ENCODE results near the gene CYP26C1. TPM values are rescaled to one million over a fixed set of nuclear protein-coding genes. Genes with fewer than 3 reads are reported as not detected.

Gene CYP26C1
- total and polyA plus RNA-seq, 9 of the 15 experiments (the other 6 are each of a cell fraction or from before 2014, with no cell fraction given), result 0.07 to 0.09 (median 0.07) TPM; not detected in 6

GRCh38 chr10:93064874-93065660, 4.5 kb downstream of the CYP26C1 start (continued):
- no peak for TF ChIP-seq ZBTB40 (IDR thresholded peaks at IDR 0.05)
- TF ChIP-seq ZBTB40 (CRISPR knock-in tag; IDR thresholded peaks at IDR 0.05), result no peak
- no peak for TF ChIP-seq RBM34 (IDR thresholded peaks at IDR 0.05; ENCODE audit: borderline replicate concordance, insufficient read depth, low read length)
- TF ChIP-seq FOXM1 (IDR thresholded peaks at IDR 0.05; ENCODE audit: low read depth), result no peak
- no peak for TF ChIP-seq FOXM1 (CRISPR knock-in tag; IDR thresholded peaks at IDR 0.05; ENCODE audit: low read depth)
- no peak for TF ChIP-seq SMARCA4 (IDR thresholded peaks at IDR 0.05)
- TF ChIP-seq NR3C1 (CRISPR knock-in tag; IDR thresholded peaks at IDR 0.05), result no peak
- TF ChIP-seq ZNF583 (CRISPR knock-in tag; IDR thresholded peaks at IDR 0.05), result no peak

All from K562 (cell line).